Activated gamma-delta T cell treated with anti-CD3 and anti-CD28 coated beads, Interleukin-2, amount 50 U/mL, for 16 hours (primary cell): ENCODE measurements around the gene OR52E5.

Experiments used
- DNase-seq: peaks from one replicate; pipeline ENCODE4 v3.0.0-alpha.2; 2020; ENCODE audit warnings: low read depth

OR52E5 gene

DNA sequence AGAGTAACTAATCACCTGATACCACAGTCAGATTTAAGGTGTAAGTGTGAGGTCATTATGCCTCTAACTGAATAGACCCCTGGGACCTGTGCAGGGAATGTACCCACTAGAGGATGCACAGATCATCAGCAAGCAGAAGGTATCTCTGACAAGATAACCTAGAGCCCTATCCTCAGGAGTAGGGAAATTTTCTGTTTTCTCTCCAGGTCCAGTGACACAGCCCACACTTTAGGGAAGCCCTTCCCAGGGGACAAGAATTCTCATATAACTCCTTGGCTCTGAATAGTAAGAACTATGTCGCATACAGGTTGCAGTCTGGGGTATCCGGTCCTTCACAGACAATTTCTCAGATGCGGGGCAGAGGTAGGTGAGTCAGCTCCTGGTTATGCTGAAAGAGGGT, at the start of gene OR52E5:
Gene OR52E5 (plus strand): TSS at position 301 of the 400 bp plus-strand sequence. CDS start 7,569 bp downstream, outside the sequence.
- DNase-seq, result no peak

DNA sequence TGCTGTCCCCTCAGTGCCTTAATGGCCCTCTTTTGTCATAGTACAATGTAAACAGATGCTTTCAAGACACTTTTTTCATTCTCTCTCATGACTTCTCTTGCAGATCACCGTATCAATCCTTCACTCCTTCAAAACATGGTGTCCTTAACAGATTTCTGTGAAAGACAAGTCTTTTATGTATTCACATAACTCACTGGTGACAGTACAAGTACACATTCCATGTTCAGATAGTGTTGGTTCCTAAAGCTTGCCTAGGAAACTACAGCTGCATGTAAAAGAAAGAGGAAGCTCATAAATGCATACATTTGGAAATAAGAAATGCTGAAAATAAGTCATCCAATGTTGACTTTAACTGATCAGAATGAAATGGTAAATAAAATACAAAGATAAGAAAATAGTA, 46.3 kb upstream of the OR52E5 start:
- DNase-seq, result no peak

GRCh38 chr11:5847711-5848110, 45.3 kb upstream of the OR52E5 start:
- DNase-seq, result no peak

DNA sequence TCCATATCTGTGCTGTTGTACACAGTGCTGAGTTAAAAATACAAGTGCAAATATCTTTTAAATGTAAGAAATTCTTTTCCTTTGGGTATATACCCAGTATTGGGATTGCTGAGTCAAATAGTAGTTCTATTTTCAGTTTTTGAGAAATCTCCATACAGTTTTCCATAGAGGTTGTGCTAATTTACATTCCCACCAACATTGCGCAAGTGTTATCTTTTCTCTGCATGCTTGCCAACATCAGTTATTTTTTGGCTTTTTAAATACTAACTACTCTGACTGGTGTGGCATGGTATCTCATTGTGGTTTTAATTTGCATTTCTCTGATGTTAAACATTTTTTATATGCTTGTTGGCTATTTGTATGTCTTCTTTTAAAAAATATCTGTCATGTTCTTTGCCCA, 42.0 kb upstream of the OR52E5 start:
- DNase-seq, result no peak

GRCh38 chr11:5857590-5857989, 35.4 kb upstream of the OR52E5 start, which contains the start of gene OR52E8:
Gene OR52E8 (minus strand): TSS chr11:5857690. CDS start chr11:5857690, 0 bp downstream.
- no peak for DNase-seq

GRCh38 chr11:5865826-5866225, 27.2 kb upstream of the OR52E5 start:
- no peak for DNase-seq

DNA sequence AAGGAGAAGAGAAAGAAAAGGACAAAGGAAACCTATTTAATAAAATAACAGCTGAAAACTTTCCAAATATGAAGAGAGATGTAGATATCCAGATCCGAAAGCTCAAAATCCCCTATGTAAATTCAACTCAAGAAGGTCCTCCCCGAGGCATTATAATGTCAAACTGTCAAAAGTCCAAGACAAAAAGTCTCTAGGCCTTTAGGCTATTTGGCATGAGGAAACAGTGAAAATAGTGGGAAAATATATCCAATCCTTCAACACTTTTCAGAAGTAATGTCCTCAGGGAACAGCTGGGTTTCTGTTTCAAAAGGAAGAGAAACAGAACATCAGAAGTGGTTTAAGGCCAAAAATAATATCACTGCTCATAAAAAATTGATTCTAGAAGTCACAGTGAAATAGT, 14.4 kb upstream of the OR52E5 start:
- no peak for DNase-seq

GRCh38 chr11:5880329-5880728, 12.7 kb upstream of the OR52E5 start, which contains the start of gene OR52E4:
Gene OR52E4 (plus strand): TSS chr11:5880629. CDS start chr11:5884293, 3,664 bp downstream.
- no peak for DNase-seq

DNA sequence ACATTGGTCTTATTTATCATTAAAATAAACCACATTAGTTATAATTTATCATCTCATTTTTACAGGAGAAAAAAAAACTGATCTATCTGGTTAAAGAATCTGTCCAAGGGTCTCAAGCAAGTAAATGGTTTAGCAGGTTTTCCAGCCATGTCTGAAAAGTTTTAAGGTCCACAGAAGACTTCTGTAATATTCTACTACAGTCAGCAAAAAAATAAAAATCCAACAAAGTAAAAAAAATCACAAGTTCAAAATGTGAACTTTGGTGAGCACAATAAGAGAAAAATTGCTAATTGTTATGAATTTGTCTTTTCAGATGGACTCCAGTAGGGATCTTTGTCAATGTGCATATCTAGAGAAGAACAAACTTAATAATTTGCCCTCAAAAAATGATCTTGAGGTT, 11.3 kb upstream of the OR52E5 start:
- no peak for DNase-seq

DNA sequence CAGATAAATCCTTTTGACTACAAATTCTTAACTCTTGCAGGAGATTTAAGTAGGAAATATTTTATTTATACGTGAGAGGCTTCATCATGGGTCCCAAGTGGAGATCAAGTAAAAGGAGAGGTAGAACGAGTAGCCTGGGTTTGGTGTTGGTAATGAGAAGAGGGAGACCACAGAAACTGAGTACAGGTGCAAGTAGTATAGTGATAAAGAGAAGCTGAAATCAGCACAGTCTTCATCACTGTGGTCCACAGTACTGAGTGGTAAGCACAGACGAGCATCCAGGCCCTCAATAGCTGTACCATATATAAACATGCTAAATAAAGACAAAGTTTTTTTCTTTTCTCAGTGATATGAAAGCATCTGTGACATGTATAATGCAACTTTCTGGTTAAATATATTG, 5.8 kb upstream of the OR52E5 start:
- DNase-seq, result no peak

DNA sequence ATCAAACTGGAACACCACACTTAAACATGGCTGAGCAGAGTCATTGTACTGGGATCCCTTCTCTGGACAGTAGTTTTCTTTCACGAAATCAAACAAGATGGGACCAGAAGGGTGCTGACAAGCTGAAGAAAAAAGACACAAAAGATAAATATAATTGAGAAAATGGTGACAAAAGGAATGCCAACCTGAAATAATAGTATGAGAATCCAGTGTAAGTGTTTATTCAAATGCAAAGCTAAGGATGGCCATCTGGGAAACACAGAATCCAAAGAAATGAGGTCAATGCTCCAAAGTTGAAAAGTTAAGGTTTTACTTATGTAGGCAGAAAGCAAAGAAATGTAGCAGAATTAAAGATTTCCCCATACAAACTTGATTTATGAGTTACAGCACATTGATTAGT, 5.3 kb upstream of the OR52E5 start:
- DNase-seq, result no peak

GRCh38 chr11:5891216-5891800, 1.7 kb upstream of the OR52E5 start:
- DNase-seq, result no peak

DNA sequence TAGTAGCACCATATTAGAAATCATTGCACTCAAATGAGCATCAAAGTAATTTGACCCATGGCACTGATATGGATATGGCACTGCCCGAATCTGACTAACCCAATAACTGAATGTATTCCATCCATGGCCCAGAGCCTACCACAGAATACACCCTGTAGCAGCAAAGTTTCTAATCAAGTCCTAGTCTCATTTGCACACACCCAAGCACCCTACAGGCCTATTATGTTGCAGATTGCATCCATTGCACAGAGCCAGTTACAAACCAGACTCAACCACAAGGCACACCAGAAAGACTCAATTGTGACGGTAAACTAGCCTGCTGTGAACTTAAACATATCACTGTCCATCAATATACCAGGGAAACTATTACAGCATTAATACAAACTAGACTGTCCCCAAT, 6.5 kb downstream of the OR52E5 start:
- no peak for DNase-seq

GRCh38 chr11:5910540-5910939, 17.5 kb downstream of the OR52E5 start:
- DNase-seq, result no peak

DNA sequence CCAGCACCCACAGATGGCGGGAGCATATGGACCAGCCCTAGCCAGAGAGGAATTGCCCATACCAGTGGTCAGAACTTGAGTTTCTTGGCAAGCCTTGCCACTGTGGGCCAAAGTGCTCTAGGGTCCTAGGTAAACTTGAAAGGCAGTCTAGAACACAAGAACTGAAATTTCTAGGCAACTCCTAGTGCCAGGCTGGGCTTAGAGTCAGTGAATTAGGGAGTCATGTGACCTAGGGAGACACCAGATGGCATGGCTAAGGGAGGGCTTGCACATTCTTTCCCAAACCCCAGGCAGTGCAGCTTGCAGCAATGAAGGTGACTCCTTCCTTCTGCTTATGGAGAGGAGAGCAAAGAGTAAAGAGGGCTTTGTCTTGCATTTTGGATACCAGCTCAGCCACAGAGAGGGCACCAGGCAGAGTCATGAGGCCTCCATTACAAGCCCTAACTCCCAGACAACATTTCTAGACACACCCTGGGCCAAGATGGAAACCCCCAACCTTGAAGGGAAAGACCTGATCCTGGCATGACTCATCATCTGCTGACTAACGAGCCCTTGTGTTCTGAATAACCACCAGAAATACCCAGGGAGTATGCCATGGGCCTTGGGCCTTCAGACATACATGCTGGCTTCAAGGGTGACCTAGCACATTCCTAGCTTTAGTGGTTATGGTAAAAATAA, 29.9 kb downstream of the OR52E5 start:
- DNase-seq, result no peak

DNA sequence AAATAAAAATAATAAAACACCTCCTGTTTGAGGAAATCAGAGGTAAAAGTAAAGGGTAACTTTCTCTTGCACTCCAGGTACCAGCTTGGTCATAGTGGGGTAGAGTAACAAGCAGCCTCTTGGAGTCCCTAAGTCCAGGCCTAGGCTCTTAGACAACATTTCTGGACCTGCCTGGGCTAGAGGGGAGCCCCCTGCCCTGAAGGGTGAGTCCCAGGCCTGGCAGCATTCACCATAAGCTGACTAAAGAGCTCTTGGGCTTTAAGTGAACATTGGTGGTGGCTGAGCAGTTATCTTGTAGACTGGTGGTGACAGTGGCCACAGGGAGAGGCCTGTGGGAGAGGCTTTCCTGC, 30.4 kb downstream of the OR52E5 start:
- DNase-seq, result no peak

DNA sequence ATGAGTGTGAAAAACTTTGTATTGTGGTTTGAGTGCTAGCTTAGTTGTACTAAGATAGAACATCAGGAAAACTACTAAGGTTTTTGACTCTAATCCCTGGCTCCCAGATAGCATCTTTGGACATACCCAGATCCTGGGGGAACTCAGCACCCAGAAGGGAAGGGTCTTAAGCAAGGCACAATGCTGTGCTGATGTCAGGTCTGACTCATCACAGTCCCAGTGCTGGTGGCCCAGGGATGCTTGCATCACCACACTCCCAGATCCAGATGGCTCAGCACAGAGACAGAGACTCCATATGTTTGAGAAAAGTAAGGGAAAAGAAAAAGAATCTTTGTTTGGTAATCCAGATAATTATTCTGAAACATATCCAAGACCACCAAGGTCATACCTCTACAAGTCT, 30.8 kb downstream of the OR52E5 start:
- DNase-seq, result no peak

GRCh38 chr11:5928271-5928670, 35.3 kb downstream of the OR52E5 start:
- DNase-seq, result no peak

DNA sequence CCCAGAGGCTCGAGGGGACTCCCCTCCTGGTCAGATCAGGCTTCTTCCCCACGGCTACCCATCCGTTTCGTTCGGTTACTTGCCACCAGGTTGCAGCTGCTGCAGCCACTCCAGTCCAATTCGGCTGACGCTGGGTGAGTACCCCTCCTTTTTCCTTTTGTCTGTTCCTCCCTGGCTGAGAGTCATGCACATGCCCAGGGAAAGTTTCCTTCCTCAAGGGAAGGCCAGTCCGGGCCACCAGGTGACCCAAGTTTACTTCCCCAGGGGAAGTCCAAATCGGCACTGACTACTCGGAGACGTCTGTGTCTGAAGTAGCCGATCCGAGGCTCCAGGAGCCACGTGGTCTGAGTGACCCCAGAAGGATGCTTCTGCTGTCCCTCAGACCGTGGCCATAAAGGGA, 35.8 kb downstream of the OR52E5 start:
- no peak for DNase-seq

DNA sequence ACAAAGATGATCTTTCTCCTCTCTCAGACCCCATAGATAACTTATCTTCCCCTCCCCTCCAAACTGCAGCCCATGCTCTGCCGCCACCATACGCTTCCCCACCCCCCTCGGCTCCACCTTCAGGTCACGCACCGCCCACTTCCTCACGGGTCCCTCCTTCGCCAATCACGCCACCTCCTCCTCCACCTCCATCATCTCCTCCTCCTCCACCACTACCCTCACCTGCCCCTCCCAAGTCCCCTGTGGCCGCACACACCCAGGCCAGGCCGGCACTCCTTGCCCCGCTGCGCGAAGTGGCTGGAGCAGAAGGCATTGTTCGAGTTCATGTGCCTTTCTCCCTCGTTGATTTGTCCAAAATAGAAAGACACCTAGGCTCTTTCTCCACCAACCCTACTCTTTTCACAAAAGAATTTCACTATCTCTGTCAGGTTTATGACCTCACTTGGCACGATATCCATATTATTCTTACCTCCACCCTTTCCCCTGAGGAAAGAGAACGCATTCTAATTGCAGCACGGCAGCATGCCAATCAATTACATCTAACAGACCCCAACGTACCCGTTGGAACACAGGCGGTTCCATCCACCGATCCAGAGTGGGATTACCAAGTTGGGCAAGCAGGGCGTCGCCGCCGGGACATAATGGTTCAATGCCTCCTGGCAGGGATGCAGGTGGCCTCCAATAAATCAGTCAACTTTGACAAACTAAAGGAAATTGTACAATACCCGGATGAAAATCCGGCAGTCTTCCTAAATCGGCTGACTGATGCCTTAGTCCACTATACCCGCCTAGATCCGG, 36.8 kb downstream of the OR52E5 start:
- DNase-seq, result no peak

GRCh38 chr11:5930614-5931013, 37.6 kb downstream of the OR52E5 start:
- no peak for DNase-seq

- no peak for DNase-seq
Observed at GRCh38 chr11:5931061-5931460, 38.1 kb downstream of the OR52E5 start.

DNA sequence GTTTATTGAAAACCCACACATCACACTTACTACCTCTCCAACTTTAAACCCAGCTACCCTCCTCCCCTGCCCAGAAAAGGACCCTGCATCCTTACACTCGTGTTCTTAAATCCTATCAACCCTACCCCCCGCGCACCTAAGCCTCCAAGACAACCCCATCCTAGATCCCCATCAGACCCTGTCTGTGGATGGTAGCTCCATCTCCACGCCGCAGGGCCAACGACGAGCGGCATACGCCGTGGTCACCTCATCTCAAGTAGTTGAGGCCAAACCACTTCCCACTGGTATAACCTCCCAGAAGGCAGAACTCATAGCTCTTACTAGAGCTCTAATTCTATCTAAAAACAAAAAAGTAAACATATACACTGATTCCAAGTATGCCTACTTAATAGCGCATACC, 39.7 kb downstream of the OR52E5 start:
- DNase-seq, result no peak
